Skeletal muscle tissue (tissue), 4 donors: ENCODE measurements around the gene NCOA4. TPM values are rescaled to one million over a fixed set of nuclear protein-coding genes. Genes with fewer than 3 reads are reported as not detected.
"Not testable (repeated sequence)": the region's sequence is repeated elsewhere in the genome, so short reads cannot be mapped to it uniquely, and the experiment has no call there.

Source experiments
- H3K27ac ChIP-seq: one replicate; pipeline ENCODE4 v1.7.0; 2013; ENCODE audit warnings: mild to moderate bottlenecking, low read depth, low read length, inconsistent platforms
- H3K27me3 ChIP-seq, 3 donors: one replicate each; pipeline ENCODE4 v1.7.0; 2013; ENCODE audit warnings: low read length in 3 of 3; ENCODE audit not compliant: control insufficient read depth in 3 of 3, insufficient read depth in 3 of 3
- H3K36me3 ChIP-seq, 3 donors: one replicate each; pipeline ENCODE4 v1.7.0; 2013; ENCODE audit warnings: low read length in 3 of 3; ENCODE audit not compliant: control insufficient read depth in 3 of 3, insufficient read depth in 3 of 3
- H3K4me1 ChIP-seq, 3 donors: one replicate each; pipeline ENCODE4 v1.7.0; 2013; ENCODE audit warnings: low read length in 3 of 3, mild to moderate bottlenecking in 3 of 3; ENCODE audit not compliant: control insufficient read depth in 3 of 3, insufficient read depth in 3 of 3
- H3K4me3 ChIP-seq, 3 donors: one replicate each; pipeline ENCODE4 v1.7.0; 2013; ENCODE audit warnings: low read length in 3 of 3
- H3K9ac ChIP-seq, 3 donors: one replicate each; pipeline ENCODE4 v1.7.0; 2013; ENCODE audit warnings: low read length in 3 of 3, mild to moderate bottlenecking in 3 of 3, moderate library complexity in 2 of 3, low read depth in 1 of 3
- H3K9me3 ChIP-seq, 3 donors: one replicate each; pipeline ENCODE4 v1.7.0; 2013; ENCODE audit warnings: low read length in 3 of 3; ENCODE audit not compliant: control insufficient read depth in 3 of 3
- total RNA-seq: library from RNA; depleted of rRNA; stranded (reverse); fragments of >200 nt; gene quantifications from one replicate; pipeline ENCODE4 v1.2.3, GENCODE V29; 2014
- donor health status: Osteomylitis.

The NCOA4 gene
- total RNA-seq, 1 donor from 2014 or later, result 338 TPM

DNA sequence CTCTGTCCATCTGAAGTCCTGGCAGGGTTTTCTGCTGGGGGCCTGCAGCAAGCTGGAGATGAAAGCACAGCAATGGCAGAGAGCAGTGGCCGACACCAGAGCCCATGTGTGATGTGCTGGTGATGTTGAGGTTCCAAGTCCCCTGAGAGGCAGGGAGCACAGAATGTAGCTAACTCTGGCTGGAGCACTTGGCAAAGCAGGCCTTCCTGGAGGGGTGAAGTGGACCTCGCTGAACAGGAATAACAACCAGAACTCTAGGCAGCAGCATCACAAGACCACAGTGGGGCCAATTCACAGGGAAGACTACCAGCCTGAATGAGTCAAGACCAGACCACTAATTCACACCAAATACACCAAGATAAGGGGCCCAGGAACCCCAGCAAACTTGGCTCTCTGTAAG is 38.5 kb upstream of the NCOA4 start:
- no peaks in the 10 kb centered on the region for H3K9me3 ChIP-seq
- no peak overlapping the region for H3K4me3 ChIP-seq
- H3K36me3 ChIP-seq, result no peaks in the 10 kb centered on the region
- H3K4me1 ChIP-seq, result no peaks in the 10 kb centered on the region
- H3K27me3 ChIP-seq, result no peaks in the 10 kb centered on the region
- H3K9ac ChIP-seq, result no peak overlapping the region
- no peak overlapping the region for H3K27ac ChIP-seq

DNA sequence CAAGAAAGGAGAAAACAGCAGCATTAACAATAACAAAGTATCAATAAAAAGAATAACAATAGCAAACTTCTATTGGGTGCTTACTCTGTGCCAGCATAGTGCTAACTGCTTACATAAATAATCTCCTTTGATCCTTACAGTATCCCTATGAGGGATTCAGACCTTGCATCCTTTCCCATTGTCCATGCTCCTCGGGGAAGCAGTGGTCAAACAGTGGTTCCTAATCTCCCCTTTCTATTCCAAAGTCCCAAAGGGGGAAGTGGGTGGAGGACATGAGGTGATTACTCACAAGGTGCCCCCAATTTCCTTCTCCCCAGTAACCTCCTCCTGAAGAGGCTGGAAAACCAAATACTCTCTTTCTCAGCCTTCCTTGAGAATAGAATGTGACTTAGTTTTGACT is 37.7 kb upstream of the NCOA4 start:
- H3K36me3 ChIP-seq, result no peaks in the 10 kb centered on the region
- H3K9ac ChIP-seq, result no peak overlapping the region
- H3K4me1 ChIP-seq, result no peaks in the 10 kb centered on the region
- H3K27ac ChIP-seq, result no peak overlapping the region
- H3K27me3 ChIP-seq, result no peaks in the 10 kb centered on the region
- no peak overlapping the region for H3K4me3 ChIP-seq
- no peaks in the 10 kb centered on the region for H3K9me3 ChIP-seq

DNA sequence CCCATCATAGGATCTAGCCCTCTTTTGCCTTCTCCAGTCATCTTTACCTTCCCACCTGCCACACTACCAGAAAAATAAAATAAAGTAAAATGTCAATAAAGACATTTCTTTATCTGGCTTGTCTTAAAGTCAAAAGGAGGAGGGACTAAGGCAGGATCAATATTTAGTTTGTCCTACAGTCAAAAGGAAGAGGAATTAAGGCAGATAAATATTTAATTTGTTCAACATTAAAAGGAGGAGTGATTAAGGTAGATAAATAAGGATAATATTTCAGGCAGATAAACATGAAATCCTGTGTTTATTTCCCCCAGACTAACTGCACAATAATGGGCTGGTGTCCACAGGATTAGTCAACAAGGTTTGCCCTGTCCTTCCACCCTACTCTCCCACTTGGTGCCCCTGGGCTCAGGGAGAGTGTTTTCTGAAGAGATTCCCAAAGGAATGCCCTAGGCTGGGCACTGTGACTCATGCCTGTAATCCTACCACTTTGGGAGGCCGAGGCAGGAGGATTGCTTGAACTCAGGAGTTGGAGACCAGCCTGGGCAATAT is 33.9 kb upstream of the NCOA4 start:
- Histone ChIP-seq H3K36me3 (no peaks in the 10 kb centered on the region), H3K27me3 (peaks cover 0 to 2% (median 0%) of the 10 kb centered on the region in 3 donors), H3K27ac (no peak overlapping the region), H3K4me1 (no peaks in the 10 kb centered on the region), H3K4me3 (no peak overlapping the region), H3K9me3 (no peaks in the 10 kb centered on the region), H3K9ac (no peak overlapping the region)

DNA sequence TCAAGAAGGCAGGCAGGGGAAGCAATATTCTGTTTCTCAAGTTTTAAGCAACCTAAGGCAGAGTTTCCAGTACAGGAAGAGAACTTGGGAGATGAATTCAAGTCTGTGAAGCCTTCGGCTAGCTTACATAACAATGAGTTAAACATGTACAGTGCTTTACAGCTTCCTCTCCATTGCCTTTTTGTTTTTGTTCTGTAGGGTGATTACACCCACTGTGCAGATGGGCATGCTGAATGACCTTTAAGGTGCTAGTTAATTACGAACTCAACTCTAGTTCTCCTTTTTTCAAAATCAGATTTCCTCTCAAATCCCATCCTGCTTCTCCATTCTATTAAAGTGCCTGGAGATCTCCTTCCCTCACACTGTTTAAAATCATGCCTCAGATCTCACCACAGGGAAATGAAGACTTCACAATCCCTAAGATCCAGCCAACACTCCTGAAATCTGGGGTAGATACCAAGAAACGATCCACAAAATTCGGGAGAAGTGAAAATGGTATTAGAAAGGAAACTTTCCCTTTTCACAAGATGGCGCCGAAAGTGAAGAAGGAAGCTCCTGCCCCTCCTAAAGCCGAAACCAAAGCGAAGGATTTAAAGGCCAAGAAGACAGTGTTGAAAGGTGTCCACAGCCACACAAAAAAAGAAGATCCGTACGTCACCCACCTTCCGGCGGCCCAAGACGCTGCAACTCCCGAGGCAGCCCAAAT is 32.5 kb upstream of the NCOA4 start:
- H3K27me3 ChIP-seq, result peaks cover 0 to 2% (median 0%) of the 10 kb centered on the region in 3 donors
- no peak overlapping the region for H3K27ac ChIP-seq
- H3K4me3 ChIP-seq, result no peak overlapping the region
- H3K9ac ChIP-seq, result no peak overlapping the region
- H3K4me1 ChIP-seq, result no peaks in the 10 kb centered on the region
- no peaks in the 10 kb centered on the region for H3K9me3 ChIP-seq
- no peaks in the 10 kb centered on the region for H3K36me3 ChIP-seq

DNA sequence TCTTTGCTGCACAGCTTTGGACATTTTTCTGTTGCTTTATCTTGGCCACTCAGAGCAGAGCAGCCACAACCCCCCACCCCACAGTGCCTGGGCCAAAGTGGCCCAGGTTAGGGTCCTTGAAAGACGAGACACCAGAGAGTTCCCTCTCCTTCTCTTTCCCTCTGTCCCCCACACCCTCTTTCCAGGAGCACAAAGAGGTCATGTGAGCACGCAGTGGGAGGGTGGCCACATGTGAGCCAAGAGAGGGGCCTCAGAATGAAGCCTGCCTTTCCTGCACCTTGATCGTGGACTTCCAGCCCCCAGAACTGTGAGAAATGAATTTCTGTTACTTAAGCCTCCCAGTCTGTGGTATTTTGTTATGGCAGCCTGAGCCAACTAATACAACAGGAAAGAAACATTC is 30.3 kb upstream of the NCOA4 start:
- Histone ChIP-seq H3K4me3 (no peak overlapping the region), H3K36me3 (no peaks in the 10 kb centered on the region), H3K27ac (no peak overlapping the region), H3K27me3 (peaks cover 0 to 2% (median 0%) of the 10 kb centered on the region in 3 donors), H3K9ac (no peak overlapping the region), H3K9me3 (no peaks in the 10 kb centered on the region), H3K4me1 (no peaks in the 10 kb centered on the region)

DNA sequence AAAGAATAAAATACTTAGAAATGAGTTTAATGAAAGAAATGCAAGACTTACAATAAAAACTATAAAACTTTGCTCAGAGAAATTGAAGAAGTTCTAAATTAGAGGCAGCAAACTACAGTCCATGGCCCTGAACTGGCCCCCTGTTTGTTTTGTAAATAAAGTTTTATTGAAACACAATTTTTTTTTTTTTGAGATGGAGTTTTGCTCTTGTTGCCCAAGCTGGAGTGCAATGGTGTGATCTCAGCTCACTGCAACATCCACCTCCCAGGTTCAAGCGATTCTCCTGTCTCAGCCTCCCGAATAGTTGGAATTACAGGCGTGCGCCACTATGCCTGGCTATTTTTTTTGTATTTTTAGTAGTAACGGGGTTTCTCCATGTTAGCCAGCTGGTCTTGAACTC is 27.5 kb upstream of the NCOA4 start:
- not testable (repeated sequence) for H3K27me3 ChIP-seq, H3K36me3 ChIP-seq, H3K27ac ChIP-seq, H3K4me3 ChIP-seq, H3K4me1 ChIP-seq, H3K9ac ChIP-seq, H3K9me3 ChIP-seq

DNA sequence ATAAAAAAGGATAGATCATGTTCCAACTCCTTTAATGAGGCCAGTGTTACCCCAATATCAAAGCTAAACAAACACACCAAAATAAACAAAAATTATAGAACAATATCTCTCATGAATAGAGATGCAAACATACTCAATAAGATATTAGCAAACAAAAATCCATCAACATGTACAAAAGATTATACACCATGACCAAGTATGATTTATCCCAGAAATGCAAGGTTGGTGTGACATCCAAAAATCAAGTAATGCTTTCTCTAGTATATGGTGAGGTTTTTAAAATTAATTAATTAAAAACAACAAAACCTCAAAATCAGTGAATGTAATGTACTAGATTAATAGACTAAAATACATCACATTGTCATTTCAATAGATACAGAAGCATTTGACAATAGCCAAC is 26.6 kb upstream of the NCOA4 start:
- H3K9me3 ChIP-seq, result no peaks in the 10 kb centered on the region
- no peak overlapping the region for H3K4me3 ChIP-seq
- H3K4me1 ChIP-seq, result no peaks in the 10 kb centered on the region
- peaks cover 0 to 9% (median 5%) of the 10 kb centered on the region in 3 donors for H3K27me3 ChIP-seq
- H3K36me3 ChIP-seq, result no peaks in the 10 kb centered on the region
- H3K27ac ChIP-seq, result no peak overlapping the region
- no peak overlapping the region for H3K9ac ChIP-seq

DNA sequence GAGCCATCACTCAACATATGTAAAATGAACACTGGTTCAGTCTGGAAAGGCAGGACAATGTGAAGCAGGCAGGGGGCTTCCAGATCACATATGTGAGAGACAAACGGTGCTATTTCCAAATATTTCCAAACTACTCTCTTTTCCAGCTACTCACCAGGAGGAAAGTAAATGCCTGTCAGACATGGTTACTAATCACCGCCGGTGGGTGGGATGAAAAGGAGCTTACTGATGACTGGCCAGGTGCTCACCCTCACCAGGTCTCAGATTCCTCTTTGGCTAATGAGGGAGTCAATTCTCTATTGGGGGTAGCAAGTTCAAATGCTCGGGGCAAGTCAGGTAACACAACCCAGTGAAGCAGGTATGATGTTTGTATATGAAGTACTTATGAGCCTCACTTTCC is 25.3 kb upstream of the NCOA4 start:
- no peaks in the 10 kb centered on the region for H3K4me1 ChIP-seq
- H3K4me3 ChIP-seq, result no peak overlapping the region
- H3K27ac ChIP-seq, result no peak overlapping the region
- H3K27me3 ChIP-seq, result peaks cover 0 to 14% (median 9%) of the 10 kb centered on the region in 3 donors
- no peaks in the 10 kb centered on the region for H3K9me3 ChIP-seq
- no peaks in the 10 kb centered on the region for H3K36me3 ChIP-seq
- no peak overlapping the region for H3K9ac ChIP-seq

DNA sequence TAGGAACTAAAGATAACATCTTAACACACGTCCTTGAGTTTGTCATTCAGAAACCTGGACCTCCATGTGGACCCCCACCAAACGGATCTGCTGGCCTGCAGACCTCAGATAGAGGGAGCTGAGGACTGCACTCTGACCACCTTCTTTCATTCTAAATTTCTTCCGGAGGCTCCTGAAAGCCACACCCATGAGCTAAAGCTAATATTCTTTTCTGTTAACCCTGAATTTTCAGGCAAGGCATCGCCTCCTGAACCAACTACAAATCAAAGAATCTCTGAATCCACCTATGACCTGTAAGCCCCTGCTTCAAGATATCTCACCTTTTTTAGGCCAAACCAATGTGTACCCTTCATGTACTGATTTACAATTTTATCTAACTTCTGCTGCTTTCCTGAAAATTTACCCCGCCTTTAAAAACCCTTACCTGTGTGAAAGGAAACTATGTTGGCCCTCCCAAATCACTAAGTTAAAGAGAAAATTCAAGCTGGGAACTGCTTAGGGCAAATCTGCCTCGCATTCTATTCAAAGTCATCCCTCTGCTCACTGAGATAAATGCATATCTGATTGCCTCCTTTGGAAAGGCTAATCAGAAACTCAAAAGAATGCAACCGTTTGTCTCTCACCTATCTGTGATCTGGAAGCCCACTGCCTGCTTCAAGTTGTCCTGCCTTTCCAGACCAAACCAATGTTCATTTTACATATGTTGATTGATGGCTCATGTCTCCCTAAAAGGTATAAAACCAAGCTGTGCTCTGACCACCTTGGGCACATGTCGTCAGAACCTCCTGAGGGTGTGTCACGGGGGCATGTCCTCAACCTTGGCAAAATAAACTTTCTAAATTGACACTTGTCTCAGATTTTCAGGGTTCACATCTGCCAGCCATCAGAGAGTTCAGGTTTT is 23.4 kb upstream of the NCOA4 start:
- Histone ChIP-seq H3K9me3 (no peaks in the 10 kb centered on the region), H3K9ac (no peak overlapping the region), H3K27me3 (peaks cover 0 to 15% (median 10%) of the 10 kb centered on the region in 3 donors), H3K36me3 (no peaks in the 10 kb centered on the region), H3K4me3 (no peak overlapping the region), H3K27ac (no peak overlapping the region), H3K4me1 (no peaks in the 10 kb centered on the region)

DNA sequence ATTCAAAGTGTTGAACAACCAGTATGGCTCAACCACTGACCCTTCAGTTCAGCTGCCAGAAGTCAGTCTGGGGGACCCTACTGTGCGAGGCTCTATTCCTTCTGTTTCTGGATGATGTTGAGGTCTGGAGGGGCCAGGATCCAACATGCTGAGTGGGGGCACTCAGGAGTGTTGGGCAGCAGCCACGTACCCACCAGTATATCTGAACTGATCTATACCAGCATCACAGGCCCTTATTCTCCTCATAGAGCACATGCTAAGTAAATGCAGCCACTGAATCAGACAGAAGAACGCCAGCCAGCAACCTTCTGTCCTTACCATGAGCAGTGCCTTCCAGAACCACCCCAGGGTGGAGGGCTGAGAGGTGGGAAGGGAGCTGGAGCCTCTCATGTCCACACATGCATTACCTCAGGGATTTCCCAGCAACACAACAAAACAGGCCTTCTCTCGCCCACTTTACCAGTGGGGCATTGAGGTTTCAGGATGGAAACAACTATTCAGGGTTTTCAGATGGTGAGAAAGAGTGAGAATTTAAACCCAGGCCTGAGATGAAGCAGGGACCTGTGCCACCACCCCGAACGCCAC is 22.5 kb upstream of the NCOA4 start:
- H3K4me3 ChIP-seq, result no peak overlapping the region
- no peak overlapping the region for H3K9ac ChIP-seq
- no peaks in the 10 kb centered on the region for H3K4me1 ChIP-seq
- no peaks in the 10 kb centered on the region for H3K9me3 ChIP-seq
- peaks cover 3 to 16% (median 11%) of the 10 kb centered on the region in 3 donors for H3K27me3 ChIP-seq
- H3K27ac ChIP-seq, result no peak overlapping the region
- no peaks in the 10 kb centered on the region for H3K36me3 ChIP-seq
